PC-3 (cell line): ENCODE results near the gene NFKB1.

Source experiments
- CTCF ChIP-seq: fragments of 300-600 bp; sonication (generic); conservative IDR thresholded peaks from 2 replicates; pipeline ENCODE4 v1.5.1; 2017; ENCODE audit warnings: antibody characterized with exemption, low read depth, mild to moderate bottlenecking, low read length
- EZH2 ChIP-seq: fragments of 300-600 bp; sonication (generic); IDR thresholded peaks from one replicate; pipeline ENCODE4 v1.6.1; 2017; ENCODE audit warnings: antibody characterized with exemption, mild to moderate bottlenecking, low read length; ENCODE audit not compliant: unreplicated experiment
- EZH2phosphoT487 ChIP-seq: fragments of 300-600 bp; sonication (generic); IDR thresholded peaks from 2 replicates; pipeline ENCODE4 v1.6.1; 2018; ENCODE audit warnings: mild to moderate bottlenecking, antibody characterized with exemption, low read length, borderline replicate concordance

- TF ChIP-seq CTCF (no peak), EZH2 (no peak), EZH2phosphoT487 (no peak)
Observed at GRCh38 chr4:102574317-102574716, 73.2 kb downstream of the NFKB1 start.
